NOMO-1 (cell line): ENCODE data around the gene ATXN1.

Source experiments
- DNase-seq, 2 experiments: peaks; one replicate each; lab custom pipeline; 2025; ENCODE audit not compliant: unreplicated experiment in 2 of 2; lab: John Stamatoyannopoulos, UW

The ATXN1 gene

GRCh38 chr6:16783952-16784565 lies 22.8 kb upstream of the ATXN1 start:
- DNase-seq = no peak

- no peak for DNase-seq
These were observed 22.2 kb upstream of the ATXN1 start for GRCh38 chr6:16783509-16783908.

GRCh38 chr6:16782278-16782677 lies 21.0 kb upstream of the ATXN1 start:
- no peak for DNase-seq

- DNase-seq = no peak
These were observed 20.3 kb upstream of the ATXN1 start for GRCh38 chr6:16781348-16782169.

- DNase-seq = no peak
These were observed 17.3 kb upstream of the ATXN1 start for GRCh38 chr6:16778521-16778920.

GRCh38 chr6:16777794-16778193 lies 16.5 kb upstream of the ATXN1 start:
- no peak for DNase-seq

- no peak for DNase-seq
These were observed 15.2 kb upstream of the ATXN1 start for GRCh38 chr6:16776394-16777017.

- DNase-seq = no peak
These were observed 13.2 kb upstream of the ATXN1 start for GRCh38 chr6:16774437-16774836.

- DNase-seq = no peak
These were observed 12.1 kb upstream of the ATXN1 start for GRCh38 chr6:16773362-16773761.

GRCh38 chr6:16770701-16771569 lies 9.7 kb upstream of the ATXN1 start:
- DNase-seq = peak; percentile 75 to 87

GRCh38 chr6:16769986-16770376 lies 8.7 kb upstream of the ATXN1 start:
- no peak for DNase-seq

- DNase-seq = peak; percentile 94 to 96
These were observed 8.1 kb upstream of the ATXN1 start for GRCh38 chr6:16769131-16769985.

GRCh38 chr6:16768477-16768830 lies 7.2 kb upstream of the ATXN1 start:
- no peak for DNase-seq

GRCh38 chr6:16767765-16768476 lies 6.7 kb upstream of the ATXN1 start:
- no peak for DNase-seq

- DNase-seq = no peak
These were observed 5.8 kb upstream of the ATXN1 start for GRCh38 chr6:16766836-16767745.

GRCh38 chr6:16766043-16766536 lies 4.8 kb upstream of the ATXN1 start:
- no peak for DNase-seq

GRCh38 chr6:16765235-16765634 lies 4.0 kb upstream of the ATXN1 start:
- DNase-seq = no peak

GRCh38 chr6:16764188-16764950 lies 3.1 kb upstream of the ATXN1 start:
- DNase-seq = peak; percentile 25 to 67
